KOPT-K1 (cell line): ENCODE results near the gene EMC7.
"Not testable (repeated sequence)": the region's sequence is repeated elsewhere in the genome, so short reads cannot be mapped to it uniquely, and the experiment has no call there.

Experiments used
- H3K27ac ChIP-seq: fragments of 200-600 bp; sonication (generic); 2 replicates; pipeline ENCODE4 v1.5.1; 2016; ENCODE audit warnings: antibody characterized with exemption, mild to moderate bottlenecking, low read depth, low read length; ENCODE audit not compliant: poor library complexity, severe bottlenecking
- H3K36me3 ChIP-seq: fragments of 200-600 bp; sonication (generic); 2 replicates; pipeline ENCODE4 v1.5.1; 2017; ENCODE audit warnings: antibody characterized with exemption, mild to moderate bottlenecking, low read length, moderate library complexity; ENCODE audit not compliant: insufficient read depth
- H3K9me3 ChIP-seq: fragments of 200-600 bp; sonication (generic); 2 replicates; pipeline ENCODE4 v1.5.1; 2017; ENCODE audit warnings: antibody characterized with exemption, low read length, mild to moderate bottlenecking; ENCODE audit not compliant: insufficient read depth, poor library complexity, severe bottlenecking

EMC7 gene

GRCh38 chr15:34101366-34102174 lies at the start of gene EMC7, which contains the start of gene PGBD4:
EMC7 (minus strand) TSS chr15:34101862; CDS start chr15:34101839, 23 bp downstream.
PGBD4 (plus strand) TSS chr15:34102083; CDS start chr15:34102532, 449 bp downstream.
- H3K9me3 ChIP-seq, result no peaks in the 10 kb centered on the region
- no peaks in the 10 kb centered on the region for H3K36me3 ChIP-seq
- peak within 1 kb of the TSS; percentile 82 for H3K27ac ChIP-seq

DNA sequence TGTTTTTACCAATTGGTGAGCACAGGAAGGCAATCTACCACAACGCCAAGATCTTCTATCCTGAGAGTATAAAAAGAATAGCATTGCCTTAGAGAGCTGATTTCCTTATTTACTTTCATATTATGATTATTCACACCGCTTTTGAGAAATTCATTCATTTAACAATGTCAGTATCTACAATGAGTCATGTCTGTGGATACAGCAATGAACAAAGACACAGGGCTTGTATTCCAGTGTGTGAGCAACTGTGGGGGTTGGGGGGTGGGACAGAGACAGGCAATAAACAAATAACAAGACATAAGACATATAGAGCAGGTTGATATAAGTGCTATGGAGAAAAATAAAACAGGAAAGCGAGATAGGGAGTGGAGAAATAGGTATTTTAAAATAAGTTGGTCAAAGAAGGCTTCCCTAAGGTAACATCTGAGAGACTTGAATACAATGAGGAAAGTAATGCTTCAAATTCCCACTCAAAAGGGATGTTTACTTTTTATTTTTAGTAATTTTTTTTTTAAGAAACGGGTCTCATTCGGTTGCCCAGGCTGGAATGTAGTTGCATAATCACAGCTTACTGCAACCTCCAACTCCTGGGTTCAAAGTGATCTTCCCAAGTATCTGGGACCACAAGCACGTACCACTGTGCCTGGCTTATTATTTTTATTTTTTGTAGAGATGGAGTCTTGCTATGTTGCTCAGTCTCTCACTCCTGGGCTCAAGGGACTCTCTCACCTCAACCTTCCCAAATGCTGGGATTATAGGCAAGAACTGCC lies 45.9 kb upstream of the EMC7 start:
- no peak overlapping the region for H3K27ac ChIP-seq
- H3K9me3 ChIP-seq, result no peaks in the 10 kb centered on the region
- peaks cover 88% of the 10 kb centered on the region for H3K36me3 ChIP-seq

DNA sequence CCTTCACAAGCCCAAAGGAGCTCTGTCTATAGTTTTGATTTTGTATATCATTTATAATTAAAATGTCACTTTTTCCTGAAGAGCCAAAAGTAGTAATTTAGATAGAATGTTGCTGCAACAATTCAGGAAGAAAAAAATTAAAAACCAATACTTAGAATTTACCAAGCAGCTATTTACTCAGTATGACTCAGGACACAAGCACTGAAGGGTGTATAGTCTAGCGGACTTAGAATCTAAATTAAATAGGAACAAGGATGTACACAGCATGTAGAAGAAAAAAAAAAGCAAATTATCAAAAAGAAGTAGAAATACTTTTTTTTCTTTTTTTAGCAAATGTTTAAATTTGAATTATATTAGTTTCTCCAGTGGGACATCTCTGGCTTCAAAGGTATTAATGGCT lies 31.8 kb upstream of the EMC7 start:
- Histone ChIP-seq H3K9me3 (no peaks in the 10 kb centered on the region), H3K27ac (no peak overlapping the region), H3K36me3 (peaks cover 7% of the 10 kb centered on the region; the same call in 1 of the 2 replicates)

- Histone ChIP-seq H3K9me3 (no peaks in the 10 kb centered on the region), H3K27ac (no peak overlapping the region), H3K36me3 (0 out of 2 replicates have a peak, but pooled peaks cover under 1% of the 10 kb centered on the region)
Measured at GRCh38 chr15:34132881-34133280, 31.2 kb upstream of the EMC7 start.

DNA sequence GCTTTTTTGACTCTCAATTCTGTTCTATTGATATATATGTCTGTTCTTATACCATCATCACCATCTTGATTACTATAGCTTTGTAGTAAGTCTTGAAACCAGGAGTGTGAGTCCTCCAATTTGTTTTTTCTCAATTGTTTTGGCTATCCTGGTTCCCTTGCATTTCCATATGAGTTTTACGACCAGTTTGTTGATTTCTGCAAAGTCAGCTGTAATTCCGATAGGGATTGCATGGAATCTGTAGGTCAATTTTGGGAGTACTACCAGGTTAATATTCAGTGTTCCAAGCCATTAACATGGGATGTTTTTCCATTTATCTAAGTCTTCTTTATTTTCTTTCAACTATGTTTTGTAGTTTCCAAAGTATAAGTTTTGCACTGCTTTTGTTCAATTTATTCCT lies 27.2 kb upstream of the EMC7 start:
- no peaks in the 10 kb centered on the region for H3K9me3 ChIP-seq
- H3K36me3 ChIP-seq, result no peaks in the 10 kb centered on the region
- H3K27ac ChIP-seq, result no peak overlapping the region

GRCh38 chr15:34126522-34126921 lies 24.9 kb upstream of the EMC7 start:
- no peak overlapping the region for H3K27ac ChIP-seq
- no peaks in the 10 kb centered on the region for H3K9me3 ChIP-seq
- no peaks in the 10 kb centered on the region for H3K36me3 ChIP-seq

GRCh38 chr15:34125945-34126344 lies 24.3 kb upstream of the EMC7 start:
- no peaks in the 10 kb centered on the region for H3K36me3 ChIP-seq
- H3K27ac ChIP-seq, result no peak overlapping the region
- no peaks in the 10 kb centered on the region for H3K9me3 ChIP-seq

GRCh38 chr15:34124651-34125050 lies 23.0 kb upstream of the EMC7 start:
- no peak overlapping the region for H3K27ac ChIP-seq
- no peaks in the 10 kb centered on the region for H3K36me3 ChIP-seq
- H3K9me3 ChIP-seq, result no peaks in the 10 kb centered on the region

DNA sequence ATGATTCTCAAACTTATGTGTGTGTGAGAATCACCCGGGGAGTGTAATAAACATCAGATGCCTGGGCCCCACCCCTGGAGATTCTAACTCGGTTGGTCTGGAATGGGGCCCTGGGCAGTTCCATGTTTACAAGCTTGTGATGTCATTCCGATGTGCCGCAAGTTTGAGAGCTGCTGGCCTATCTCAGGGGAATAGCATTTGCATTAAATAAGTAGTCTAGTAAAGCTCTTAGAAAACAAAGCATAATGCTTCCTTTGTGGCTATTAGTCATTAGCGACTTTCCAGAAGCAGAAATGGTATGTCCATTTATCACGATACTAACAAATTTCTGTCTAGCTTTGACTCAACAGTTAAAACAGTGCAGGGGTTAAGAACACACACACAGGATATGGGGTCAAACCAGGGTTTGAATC lies 21.1 kb upstream of the EMC7 start:
- H3K9me3 ChIP-seq, result no peaks in the 10 kb centered on the region
- no peaks in the 10 kb centered on the region for H3K36me3 ChIP-seq
- no peak overlapping the region for H3K27ac ChIP-seq

GRCh38 chr15:34121786-34122185 lies 20.1 kb upstream of the EMC7 start:
- H3K9me3 ChIP-seq, H3K36me3 ChIP-seq, H3K27ac ChIP-seq: not testable (repeated sequence)

GRCh38 chr15:34120420-34120819 lies 18.8 kb upstream of the EMC7 start:
- H3K27ac ChIP-seq, H3K36me3 ChIP-seq, H3K9me3 ChIP-seq: not testable (repeated sequence)

DNA sequence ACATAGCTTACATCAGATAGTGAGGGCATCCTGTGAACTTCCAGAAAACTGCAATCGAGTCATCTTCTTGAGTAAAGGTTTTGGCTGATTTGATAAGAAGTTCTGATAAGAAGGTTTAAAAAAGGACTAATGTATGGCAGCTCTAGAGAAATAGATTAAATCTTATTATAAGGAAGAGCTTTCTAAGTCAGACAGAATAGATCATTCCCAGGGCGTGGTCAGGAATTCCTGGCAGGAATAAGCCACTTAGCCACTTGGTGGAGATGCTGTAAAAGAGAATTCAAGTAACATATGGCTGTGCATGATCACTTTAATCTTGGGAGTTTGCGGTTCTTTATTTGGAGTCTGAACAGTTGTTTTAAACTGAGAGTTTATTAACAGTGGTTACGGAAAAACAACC lies 17.6 kb upstream of the EMC7 start:
- Histone ChIP-seq H3K36me3 (no peaks in the 10 kb centered on the region), H3K9me3 (no peaks in the 10 kb centered on the region), H3K27ac (no peak overlapping the region)

GRCh38 chr15:34116620-34117019 lies 15.0 kb upstream of the EMC7 start:
- no peak overlapping the region for H3K27ac ChIP-seq
- H3K36me3 ChIP-seq, result no peaks in the 10 kb centered on the region
- H3K9me3 ChIP-seq, result no peaks in the 10 kb centered on the region

GRCh38 chr15:34114739-34115138 lies 13.1 kb upstream of the EMC7 start:
- H3K36me3 ChIP-seq, result no peaks in the 10 kb centered on the region
- H3K27ac ChIP-seq, result no peak overlapping the region
- no peaks in the 10 kb centered on the region for H3K9me3 ChIP-seq

- Histone ChIP-seq H3K36me3 (no peaks in the 10 kb centered on the region), H3K9me3 (no peaks in the 10 kb centered on the region)
Measured at GRCh38 chr15:34114215-34114614, 12.6 kb upstream of the EMC7 start.

More at GRCh38 chr15:34114215-34114614, 12.6 kb upstream of the EMC7 start:
- H3K27ac ChIP-seq, result no peak overlapping the region
